Measurements from ENCODE around the gene DCAKD.

- TF ChIP-seq, protein P1, sequence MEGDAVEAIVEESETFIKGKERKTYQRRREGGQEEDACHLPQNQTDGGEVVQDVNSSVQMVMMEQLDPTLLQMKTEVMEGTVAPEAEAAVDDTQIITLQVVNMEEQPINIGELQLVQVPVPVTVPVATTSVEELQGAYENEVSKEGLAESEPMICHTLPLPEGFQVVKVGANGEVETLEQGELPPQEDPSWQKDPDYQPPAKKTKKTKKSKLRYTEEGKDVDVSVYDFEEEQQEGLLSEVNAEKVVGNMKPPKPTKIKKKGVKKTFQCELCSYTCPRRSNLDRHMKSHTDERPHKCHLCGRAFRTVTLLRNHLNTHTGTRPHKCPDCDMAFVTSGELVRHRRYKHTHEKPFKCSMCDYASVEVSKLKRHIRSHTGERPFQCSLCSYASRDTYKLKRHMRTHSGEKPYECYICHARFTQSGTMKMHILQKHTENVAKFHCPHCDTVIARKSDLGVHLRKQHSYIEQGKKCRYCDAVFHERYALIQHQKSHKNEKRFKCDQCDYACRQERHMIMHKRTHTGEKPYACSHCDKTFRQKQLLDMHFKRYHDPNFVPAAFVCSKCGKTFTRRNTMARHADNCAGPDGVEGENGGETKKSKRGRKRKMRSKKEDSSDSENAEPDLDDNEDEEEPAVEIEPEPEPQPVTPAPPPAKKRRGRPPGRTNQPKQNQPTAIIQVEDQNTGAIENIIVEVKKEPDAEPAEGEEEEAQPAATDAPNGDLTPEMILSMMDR (IDR thresholded peaks at IDR 0.05): no peak
- TF ChIP-seq EP300 (IDR thresholded peaks at IDR 0.05) (no peak), POLR2A (IDR thresholded peaks at IDR 0.05) (no peak)
These were observed 18.6 kb upstream of the DCAKD start for GRCh38 chr17:45070001-45070400.
